Lung (tissue), 12 donors: ENCODE data around the gene MS4A1. TPM values are rescaled to one million over a fixed set of nuclear protein-coding genes. Genes with fewer than 3 reads are reported as not detected.

Experiments
- ATAC-seq: fragments of 200-7000 bp; cut with Tn5 transposase; one replicate; pipeline ENCODE4 v1.9.1; 2020; ENCODE audit warnings: moderate number of reproducible peaks; ENCODE audit not compliant: insufficient read depth, low FRiP score
- DNase-seq, 3 donors: peaks; one replicate each; pipeline ENCODE4 v3.0.0-alpha.2; 2013 to 2017
- H3K27ac ChIP-seq, 2 donors: one replicate each; pipeline ENCODE4 v1.5.1; 2013; ENCODE audit warnings: mild to moderate bottlenecking in 2 of 2, moderate library complexity in 2 of 2, control low read depth in 1 of 2, inconsistent platforms in 1 of 2, low read depth in 1 of 2, low read length in 1 of 2
- H3K27me3 ChIP-seq, 3 donors: one replicate each; pipeline ENCODE4 v1.5.1; 2013; ENCODE audit warnings: low read length in 2 of 3; ENCODE audit not compliant: control insufficient read depth in 3 of 3, insufficient read depth in 3 of 3
- H3K36me3 ChIP-seq, 4 donors: one replicate each; pipeline ENCODE4 v1.5.1; 2013; ENCODE audit warnings: low read length in 4 of 4, mild to moderate bottlenecking in 1 of 4, moderate library complexity in 1 of 4; ENCODE audit not compliant: control insufficient read depth in 4 of 4, insufficient read depth in 4 of 4
- H3K4me1 ChIP-seq, 5 donors: one replicate each; pipeline ENCODE4 v1.5.1; 2013; ENCODE audit warnings: low read length in 5 of 5, mild to moderate bottlenecking in 2 of 5, moderate library complexity in 1 of 5; ENCODE audit not compliant: control insufficient read depth in 5 of 5, insufficient read depth in 5 of 5
- H3K4me3 ChIP-seq: one replicate; pipeline ENCODE4 v1.5.1; 2013; ENCODE audit warnings: mild to moderate bottlenecking, control low read depth, moderate library complexity
- H3K9ac ChIP-seq, 2 donors: one replicate each; pipeline ENCODE4 v1.5.1; 2013; ENCODE audit warnings: low read length in 2 of 2, control low read depth in 1 of 2; ENCODE audit not compliant: insufficient read depth in 1 of 2
- H3K9me3 ChIP-seq, 4 donors: one replicate each; pipeline ENCODE4 v1.5.1; 2013; ENCODE audit warnings: low read length in 3 of 4, mild to moderate bottlenecking in 1 of 4, moderate library complexity in 1 of 4; ENCODE audit not compliant: control insufficient read depth in 4 of 4, insufficient read depth in 3 of 4
- WGBS, 2 donors: extraction: QIAGEN DNeasy Blood & Tissue Kit; methylation state at CpG; one replicate each; pipeline ENCODE4 v1.1.7; 2013; 5-methylcytosine and 5-hydroxymethylcytosine counted together
- polyA plus RNA-seq, 2 donors: library from polyadenylated mRNA; stranded (reverse); fragments of 200-250 nt; gene quantifications; one replicate each; pipeline ENCODE4 v1.2.1, GENCODE V29; 2013
- total RNA-seq, 2 donors: library from RNA; depleted of rRNA in 1 of 2; stranded (reverse); fragments of >200 nt in 1 of 2; gene quantifications; one replicate each; pipeline ENCODE4 v1.2.1, GENCODE V29; 2014 to 2021
- TF ChIP-seq, protein P1 (sequence below): IDR thresholded peaks from 2 replicates; pipeline ENCODE4 v1.5.1; 2012; ENCODE audit warnings: mild to moderate bottlenecking; ENCODE audit errors: control extremely low read depth, extremely low read depth
- donor health status: control.
- donor health status: control.
- donor health status: Bipolar disorder and iron deficiency.
- donor health status: healthy.
- donor health status: DM: yes; HTN: yes; CAD: no.

MS4A1 gene
- total and polyA plus RNA-seq, 4 donors, result 0.37 to 16.6 (median 3.0) TPM

DNA sequence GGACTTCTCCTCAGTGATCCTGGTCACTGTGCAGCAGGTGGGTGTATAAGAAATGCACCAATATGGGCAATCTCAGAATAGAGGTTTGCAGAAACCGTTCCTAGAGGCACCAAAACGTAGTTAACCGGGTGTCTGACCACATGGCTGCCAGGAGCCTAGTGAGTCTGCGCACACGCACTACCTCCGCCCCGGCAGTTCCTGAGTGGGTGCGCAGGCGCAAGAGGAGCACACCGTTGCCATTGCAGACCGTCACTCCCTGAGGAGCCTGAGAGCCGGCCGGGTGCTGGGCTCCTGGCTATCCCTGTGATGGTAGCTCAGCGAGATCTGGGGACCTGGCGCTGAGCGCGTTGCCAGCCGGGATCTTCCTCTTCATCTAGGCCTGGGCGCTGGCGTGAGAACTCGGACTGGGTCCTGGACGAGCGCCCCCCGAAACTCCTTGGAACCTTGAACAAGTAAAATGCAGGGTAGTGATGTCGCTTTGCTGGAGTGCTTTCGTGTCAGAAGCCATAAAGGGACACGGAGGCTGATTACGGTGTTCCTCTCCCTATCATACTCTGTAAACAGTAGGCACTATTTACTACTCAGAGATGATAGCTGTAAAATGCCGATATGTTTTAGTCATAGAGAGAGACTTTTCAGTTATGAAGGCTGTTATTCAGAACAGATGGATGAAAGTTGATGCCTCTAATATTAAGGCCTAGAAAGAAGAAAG lies 59.7 kb downstream of the MS4A1 start, which contains the start of gene MS4A13:
Gene MS4A13 (plus strand): TSS at position 249 of the 712 bp plus-strand sequence. CDS start 2,692 bp downstream, outside the sequence.
- Histone ChIP-seq H3K27ac (no peak within 1 kb of the TSS), H3K4me1 (peaks cover 0 to 36% (median 0%) of the 10 kb centered on the region in 5 donors), H3K4me3 (no peak within 1 kb of the TSS), H3K9ac (no peak within 1 kb of the TSS), H3K36me3 (no peaks in the 10 kb centered on the region), H3K9me3 (peaks cover 0 to 4% (median 0%) of the 10 kb centered on the region in 4 donors), H3K27me3 (no peaks in the 10 kb centered on the region)
- no peak for ATAC-seq
- DNase-seq, result no peak
- TF ChIP-seq, protein P1, sequence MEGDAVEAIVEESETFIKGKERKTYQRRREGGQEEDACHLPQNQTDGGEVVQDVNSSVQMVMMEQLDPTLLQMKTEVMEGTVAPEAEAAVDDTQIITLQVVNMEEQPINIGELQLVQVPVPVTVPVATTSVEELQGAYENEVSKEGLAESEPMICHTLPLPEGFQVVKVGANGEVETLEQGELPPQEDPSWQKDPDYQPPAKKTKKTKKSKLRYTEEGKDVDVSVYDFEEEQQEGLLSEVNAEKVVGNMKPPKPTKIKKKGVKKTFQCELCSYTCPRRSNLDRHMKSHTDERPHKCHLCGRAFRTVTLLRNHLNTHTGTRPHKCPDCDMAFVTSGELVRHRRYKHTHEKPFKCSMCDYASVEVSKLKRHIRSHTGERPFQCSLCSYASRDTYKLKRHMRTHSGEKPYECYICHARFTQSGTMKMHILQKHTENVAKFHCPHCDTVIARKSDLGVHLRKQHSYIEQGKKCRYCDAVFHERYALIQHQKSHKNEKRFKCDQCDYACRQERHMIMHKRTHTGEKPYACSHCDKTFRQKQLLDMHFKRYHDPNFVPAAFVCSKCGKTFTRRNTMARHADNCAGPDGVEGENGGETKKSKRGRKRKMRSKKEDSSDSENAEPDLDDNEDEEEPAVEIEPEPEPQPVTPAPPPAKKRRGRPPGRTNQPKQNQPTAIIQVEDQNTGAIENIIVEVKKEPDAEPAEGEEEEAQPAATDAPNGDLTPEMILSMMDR, result no peak
- WGBS, 2 donors, result 95 to 97% methylated on average over 29 of the region's 29 CpGs

Other genes with a start within 250 kb of the MS4A1 start
- 1 to 10 TPM; 1.8 to 3.9 TPM for gene MS4A4E, start 212.7 kb upstream of the MS4A1 start, total RNA-seq
- under 1 TPM; 0.33 to 0.77 TPM for gene MS4A4E, start 212.7 kb upstream of the MS4A1 start, polyA plus RNA-seq
- 10 to 100 TPM; 11.1 to 50.0 TPM for gene MS4A4A, start 175.2 kb upstream of the MS4A1 start, total RNA-seq
- 100 to 1,000 TPM in 1 of 2 donors, 10 to 100 TPM in 1; 15.6 to 155 TPM for gene MS4A4A, start 175.2 kb upstream of the MS4A1 start, polyA plus RNA-seq
- gene MS4A6E, start 128.6 kb upstream of the MS4A1 start, total RNA-seq, result 1 to 10 TPM in 1 of 2 donors, not detected in 1; 2.6 TPM
- 1 to 10 TPM in 1 of 2 donors, under 1 TPM in 1; 0.63 to 1.0 TPM for gene MS4A6E, start 128.6 kb upstream of the MS4A1 start, polyA plus RNA-seq
- gene MS4A7, start 77.3 kb upstream of the MS4A1 start, total RNA-seq, result 100 to 1,000 TPM in 1 of 2 donors, 10 to 100 TPM in 1; 27.7 to 111 TPM
- 10 to 100 TPM; 46.5 to 50.6 TPM for gene MS4A7, start 77.3 kb upstream of the MS4A1 start, polyA plus RNA-seq
- 1 to 10 TPM in 1 of 2 donors, under 1 TPM in 1; 0.88 to 4.4 TPM for gene MS4A14, start 59.4 kb upstream of the MS4A1 start, total RNA-seq
- 1 to 10 TPM; 1.4 to 8.6 TPM for gene MS4A14, start 59.4 kb upstream of the MS4A1 start, polyA plus RNA-seq
- not detected for gene MS4A5, start 26.3 kb upstream of the MS4A1 start, total RNA-seq
- not detected for gene MS4A5, start 26.3 kb upstream of the MS4A1 start, polyA plus RNA-seq
- gene MS4A12, start 36.9 kb downstream of the MS4A1 start, total RNA-seq, result not detected
- gene MS4A12, start 36.9 kb downstream of the MS4A1 start, polyA plus RNA-seq, result not detected
- not detected for gene MS4A13, start 59.5 kb downstream of the MS4A1 start, total RNA-seq
- not detected for gene MS4A13, start 59.5 kb downstream of the MS4A1 start, polyA plus RNA-seq
- gene MS4A8, start 243.8 kb downstream of the MS4A1 start, total RNA-seq, result 10 to 100 TPM; 34.1 to 45.9 TPM
- gene MS4A8, start 243.8 kb downstream of the MS4A1 start, polyA plus RNA-seq, result 10 to 100 TPM; 11.4 to 26.5 TPM